ENCODE measurements around the gene OR6B3.

Gene OR6B3

GRCh38 chr2:240043279-240043989, 9.9 kb downstream of the OR6B3 start:
- no peak for DNase-seq

DNA sequence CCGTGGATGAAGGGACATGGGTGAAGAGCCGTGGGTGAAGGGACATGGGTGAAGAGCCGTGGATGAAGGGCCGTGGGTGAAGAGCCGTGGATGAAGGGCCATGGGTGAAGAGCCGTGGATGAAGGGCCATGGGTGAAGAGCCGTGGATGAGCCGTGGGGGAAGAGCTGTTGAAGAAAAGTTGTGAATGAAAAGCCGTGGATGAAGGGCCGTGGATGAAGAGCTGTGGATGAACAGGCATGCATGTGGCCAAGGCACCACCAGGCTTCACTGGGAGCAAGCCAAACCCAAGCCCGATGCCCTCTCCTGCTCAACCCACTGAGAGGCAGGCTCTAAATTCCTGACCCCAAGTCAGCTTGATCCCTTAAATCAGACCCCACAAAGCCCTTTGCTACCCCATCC, 10.6 kb downstream of the OR6B3 start:
- DNase-seq, result no peak

- DNase-seq, result no peak
These were observed 12.0 kb downstream of the OR6B3 start for GRCh38 chr2:240041363-240041762.

DNA sequence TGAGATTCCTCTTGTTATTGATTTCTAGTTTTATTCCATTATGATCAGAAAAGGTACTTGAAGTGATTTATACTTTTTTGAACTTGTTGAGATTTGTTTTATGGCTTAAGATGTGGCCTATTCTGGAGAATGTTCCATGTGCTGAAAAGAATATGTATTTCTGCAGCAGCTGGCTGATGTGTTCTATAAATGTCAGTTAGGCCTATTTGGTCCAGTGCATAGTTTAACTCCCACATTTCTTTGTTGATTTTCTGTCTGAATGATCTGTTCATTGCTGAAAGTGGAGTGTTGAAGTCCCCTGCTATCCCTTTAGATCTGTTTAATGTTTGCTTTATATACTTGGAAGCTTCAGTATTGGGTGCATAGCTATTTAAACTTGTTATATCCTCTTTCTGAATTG, 16.0 kb downstream of the OR6B3 start:
- DNase-seq, result no peak

GRCh38 chr2:240033330-240033678, 20.0 kb downstream of the OR6B3 start:
- DNase-seq, result no peak

DNA sequence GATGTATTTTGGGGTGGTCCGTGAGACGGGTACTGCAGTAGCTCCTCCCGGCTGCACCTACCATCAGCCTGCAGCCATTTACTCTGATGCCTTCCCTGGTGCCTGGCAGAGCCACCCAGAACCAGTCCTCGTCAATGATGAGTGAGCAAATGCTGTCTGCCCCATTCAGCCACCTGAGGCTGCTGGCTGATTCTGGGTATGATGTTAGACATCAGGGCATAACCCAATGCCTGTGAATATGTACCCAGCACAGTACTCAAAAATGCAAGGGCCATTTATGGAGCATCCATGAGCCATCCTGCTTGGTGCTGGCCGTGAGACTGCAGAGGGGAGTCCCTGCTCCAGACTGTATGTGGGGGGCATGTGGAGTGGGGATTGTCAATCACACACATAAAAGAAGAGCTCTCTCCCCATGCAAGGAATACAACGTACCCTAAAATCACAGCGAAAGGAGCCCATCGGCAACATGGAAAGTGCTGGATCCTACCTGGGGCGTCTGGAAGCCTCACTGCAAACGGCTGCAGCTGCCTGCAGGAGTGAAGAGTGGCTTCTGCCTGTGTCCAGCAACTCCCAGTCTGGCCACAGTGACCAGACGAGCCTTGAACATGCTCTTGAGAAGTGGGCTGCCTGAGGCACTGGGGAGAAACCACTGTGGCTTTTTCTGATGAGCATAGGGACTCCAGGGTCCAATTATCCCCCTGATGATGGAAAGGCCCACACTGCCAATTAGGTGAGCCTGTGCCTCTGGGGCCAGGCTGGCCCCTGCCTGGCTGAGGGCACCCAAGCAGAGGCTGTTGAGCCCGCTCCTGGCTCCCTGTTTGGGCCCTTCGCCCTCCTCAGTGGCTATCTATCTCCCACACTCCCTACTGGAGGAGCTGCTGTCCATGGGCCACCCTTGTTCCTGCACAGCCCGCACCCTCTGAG, 20.7 kb downstream of the OR6B3 start:
- DNase-seq, result no peak

DNA sequence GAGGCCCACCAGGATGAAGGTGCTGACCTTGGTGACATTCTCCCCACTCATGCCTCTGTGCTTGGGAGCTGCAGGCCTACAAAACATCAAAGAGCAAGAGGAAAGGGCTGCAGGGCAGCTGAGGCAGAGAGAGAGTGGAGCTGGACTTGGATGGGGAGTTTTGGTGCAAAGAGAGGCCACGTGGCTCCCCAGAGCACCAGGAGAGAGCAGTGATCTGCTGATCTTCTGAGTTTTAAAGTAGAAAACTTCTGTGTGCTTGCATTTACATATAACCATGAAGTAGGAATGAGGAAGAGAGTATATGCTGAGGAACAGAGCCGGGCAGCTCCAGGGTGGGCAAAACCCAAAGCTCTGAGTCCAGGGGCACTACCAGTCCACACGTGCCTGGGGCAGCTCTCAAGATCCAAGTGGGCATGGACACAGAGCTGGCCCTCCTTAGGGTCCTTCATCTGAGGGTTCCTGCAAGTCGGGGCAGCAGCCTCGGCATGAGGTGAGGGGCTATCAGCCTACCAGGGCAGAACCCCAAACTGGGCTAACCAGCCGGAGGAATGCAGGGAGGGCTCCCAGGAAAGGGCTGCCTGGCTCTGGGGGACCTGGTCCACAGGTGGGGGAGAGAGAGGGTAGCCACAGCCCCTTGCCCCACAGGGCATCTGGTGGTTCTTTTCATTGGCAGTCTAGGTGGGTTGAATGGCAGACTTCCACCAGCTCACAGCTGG, 22.8 kb downstream of the OR6B3 start, which contains the start of gene OR6B2:
Gene OR6B2, minus strand, starts transcription at position 51 of the 716 bp plus-strand sequence. Its CDS starts 0 bp downstream, at position 51.
- DNase-seq, result no peak

GRCh38 chr2:240024766-240025165, 28.6 kb downstream of the OR6B3 start:
- DNase-seq, result no peak

DNA sequence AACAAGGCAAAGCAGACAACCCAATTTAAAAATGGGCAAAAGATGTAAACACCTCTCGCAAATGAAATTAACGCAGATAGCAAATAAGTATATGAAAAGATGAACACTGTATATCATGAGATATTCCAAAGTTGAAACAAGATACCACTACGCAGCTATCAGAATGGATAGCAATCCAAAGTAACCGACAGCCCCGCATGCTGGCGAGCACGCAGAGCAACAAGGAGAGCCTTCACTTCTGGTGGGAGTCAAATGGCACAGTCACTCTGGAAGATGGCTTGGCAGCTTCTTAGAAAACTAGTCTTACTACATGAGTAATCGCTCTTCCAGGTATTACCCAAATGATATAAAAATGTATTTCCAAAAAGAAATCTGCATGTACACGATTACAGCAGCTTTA, 29.5 kb downstream of the OR6B3 start:
- no peak for DNase-seq

GRCh38 chr2:240021488-240022104, 31.7 kb downstream of the OR6B3 start:
- peak; percentile 53 to 56 for DNase-seq

DNA sequence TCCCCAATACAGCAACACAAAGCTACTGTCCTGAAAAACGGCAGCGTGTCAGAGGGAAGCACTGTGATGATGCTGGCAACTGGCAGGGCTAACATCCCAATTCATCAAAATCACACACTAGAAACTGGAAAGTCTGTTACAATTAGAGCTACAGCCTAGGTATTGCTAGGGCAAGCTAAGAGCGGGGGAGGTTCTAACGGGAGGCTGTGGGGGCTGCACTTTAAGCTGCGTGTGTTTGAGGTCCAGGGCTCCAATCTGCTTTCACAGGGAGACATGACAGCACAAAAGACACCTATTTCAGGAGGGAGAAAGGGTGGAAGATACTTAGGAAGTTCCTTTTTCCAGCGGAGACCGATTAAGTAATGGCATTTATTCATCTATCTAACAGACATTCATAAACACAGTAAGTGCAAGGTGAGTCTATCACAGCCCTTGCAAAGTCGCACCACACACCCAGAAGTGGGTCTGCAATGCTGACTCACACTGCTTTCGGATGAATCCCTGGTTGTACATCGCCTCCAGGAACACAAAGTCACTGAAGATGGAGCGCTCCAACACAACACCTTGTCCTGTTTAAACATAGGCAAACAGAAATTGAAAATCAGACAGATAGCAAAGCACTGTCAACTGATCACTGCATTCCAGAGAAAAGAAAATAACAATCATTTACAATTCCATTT, 35.1 kb downstream of the OR6B3 start:
- no peak for DNase-seq

DNA sequence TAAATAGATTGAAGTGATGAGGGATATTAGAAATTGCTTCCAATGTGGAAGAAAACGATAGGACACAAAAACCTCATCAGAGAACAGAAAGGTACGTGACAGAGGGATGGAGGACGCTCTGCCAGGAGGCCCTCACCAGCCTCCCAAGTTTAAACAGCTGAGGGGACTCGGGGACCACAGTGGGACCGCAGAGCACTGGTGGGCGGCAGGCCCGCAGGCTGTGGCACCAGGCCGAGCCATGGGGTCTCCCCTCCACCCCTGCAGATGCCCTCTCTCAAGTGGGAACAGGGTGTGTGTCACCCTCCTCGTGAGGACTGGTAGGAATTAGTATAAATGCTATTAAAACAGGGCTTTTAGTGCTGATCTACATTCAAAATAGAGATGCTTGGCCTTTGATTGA, 39.0 kb downstream of the OR6B3 start:
- no peak for DNase-seq

GRCh38 chr2:240013343-240013742, 40.0 kb downstream of the OR6B3 start:
- no peak for DNase-seq

GRCh38 chr2:240002983-240003382, 50.3 kb downstream of the OR6B3 start:
- no peak for DNase-seq

DNA sequence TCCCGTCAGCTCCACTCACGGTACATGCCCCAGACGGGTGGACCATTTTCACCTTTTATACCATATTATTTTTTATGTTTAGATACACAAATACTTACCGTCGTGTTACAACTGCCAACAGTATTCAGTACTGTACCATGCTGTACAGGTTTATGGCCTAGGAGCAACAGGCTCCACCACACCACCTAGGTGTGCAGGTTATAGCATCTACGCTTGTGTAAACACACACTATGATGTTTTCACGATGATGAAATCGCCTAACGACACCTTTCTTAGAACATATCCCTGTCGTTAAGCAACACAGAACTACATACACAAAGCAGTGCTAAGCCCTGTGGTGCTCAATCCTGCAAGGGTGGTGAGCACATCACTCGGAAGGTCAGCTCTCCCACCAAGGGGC, 52.6 kb downstream of the OR6B3 start:
- no peak for DNase-seq

GRCh38 chr2:239997686-239998409, 55.5 kb downstream of the OR6B3 start:
- no peak for DNase-seq
